GM23338 (cell line): Measurements from ENCODE around the gene HOXA10. TPM values are rescaled to one million over a fixed set of nuclear protein-coding genes. Genes with fewer than 3 reads are reported as not detected.

Experiments
- ATAC-seq: fragments of 200-7000 bp; cut with Tn5 transposase; 3 replicates; pipeline ENCODE4 v1.9.1; 2020
- DNase-seq: peaks from one replicate; pipeline ENCODE4 v3.0.0-alpha.2; 2015; ENCODE audit warnings: low spot score
- H2AFZ ChIP-seq: fragments of 200-600 bp; sonication (generic); 2 replicates; pipeline ENCODE4 v1.8.0; 2016; ENCODE audit warnings: antibody characterized with exemption, mild to moderate bottlenecking, moderate library complexity
- H3F3A ChIP-seq: fragments of 200-600 bp; sonication (generic); replicated peaks from 2 replicates; pipeline ENCODE4 v1.8.0; 2017; ENCODE audit warnings: antibody characterized with exemption, mixed run types, low read depth
- H3K27ac ChIP-seq: fragments of 200-600 bp; sonication (generic); 2 replicates; pipeline ENCODE4 v1.6.1; 2016; ENCODE audit warnings: low read depth
- H3K27me3 ChIP-seq: fragments of 200-600 bp; sonication (generic); 2 replicates; pipeline ENCODE4 v1.8.0; 2016; ENCODE audit warnings: mild to moderate bottlenecking, mixed run types, moderate library complexity; ENCODE audit not compliant: insufficient read depth
- H3K36me3 ChIP-seq: fragments of 200-600 bp; sonication (generic); 2 replicates; pipeline ENCODE4 v1.8.0; 2016; ENCODE audit warnings: mild to moderate bottlenecking; ENCODE audit not compliant: insufficient read depth
- H3K4me1 ChIP-seq: fragments of 200-600 bp; sonication (generic); 2 replicates; pipeline ENCODE4 v1.8.0; 2016; ENCODE audit warnings: mild to moderate bottlenecking, moderate library complexity; ENCODE audit not compliant: insufficient read depth
- H3K4me2 ChIP-seq: fragments of 200-600 bp; sonication (generic); 2 replicates; pipeline ENCODE4 v1.7.1; 2017; ENCODE audit warnings: mixed run types
- H3K4me3 ChIP-seq: fragments of 200-600 bp; sonication (generic); 2 replicates; pipeline ENCODE4 v1.6.1; 2016; ENCODE audit warnings: mixed run types
- H3K79me2 ChIP-seq: fragments of 200-600 bp; sonication (generic); replicated peaks from 2 replicates; pipeline ENCODE4 v1.8.0; 2017; ENCODE audit warnings: mild to moderate bottlenecking; ENCODE audit not compliant: insufficient read depth
- H3K9me2 ChIP-seq: fragments of 200-600 bp; sonication (generic); 2 replicates; pipeline ENCODE4 v1.8.0; 2017; ENCODE audit not compliant: insufficient read depth
- H4K20me1 ChIP-seq: fragments of 200-600 bp; sonication (generic); replicated peaks from 2 replicates; pipeline ENCODE4 v1.8.0; 2017; ENCODE audit warnings: mild to moderate bottlenecking; ENCODE audit not compliant: insufficient read depth
- H3K27ac Mint-ChIP-seq: 2 replicates; pipeline ENCODE4 v1.8.0; 2020; ENCODE audit warnings: inconsistent platforms, mild to moderate bottlenecking, moderate library complexity, mixed read lengths
- H3K27me3 Mint-ChIP-seq: 3 replicates; pipeline ENCODE4 v1.8.0; 2022; ENCODE audit warnings: low read depth, mild to moderate bottlenecking, moderate library complexity, mixed read lengths, inconsistent platforms; ENCODE audit not compliant: insufficient read depth, poor library complexity
- H3K36me3 Mint-ChIP-seq: 3 replicates; pipeline ENCODE4 v1.8.0; 2021; ENCODE audit warnings: low read depth, mild to moderate bottlenecking, inconsistent platforms, moderate library complexity, mixed read lengths
- H3K4me1 Mint-ChIP-seq: 3 replicates; pipeline ENCODE4 v1.8.0; 2020; ENCODE audit warnings: mild to moderate bottlenecking, inconsistent platforms, mixed read lengths
- H3K4me3 Mint-ChIP-seq: 3 replicates; pipeline ENCODE4 v1.8.0; 2021; ENCODE audit warnings: moderate library complexity, mild to moderate bottlenecking, inconsistent platforms, mixed read lengths
- H3K9me3 Mint-ChIP-seq: 3 replicates; pipeline ENCODE4 v1.8.0; 2020; ENCODE audit warnings: moderate library complexity, mild to moderate bottlenecking, inconsistent platforms, mixed read lengths
- CREB1 ChIP-seq: fragments of 250-450 bp; sonication (Bioruptor Pico); IDR thresholded peaks from 2 replicates; pipeline ENCODE4 v1.5.0; 2020; ENCODE audit warnings: low read depth, mild to moderate bottlenecking, moderate library complexity
- CTCF ChIP-seq, 2 experiments: fragments of 200-600 bp in 1 of 2; sonication (generic) in 1 of 2; conservative IDR thresholded peaks; 2 replicates each; pipeline versions ENCODE4 v1.5.1 to v1.6.1; 2016 to 2017; ENCODE audit warnings: antibody characterized with exemption in 2 of 2, low read depth in 2 of 2, mild to moderate bottlenecking in 2 of 2, moderate library complexity in 1 of 2
- EZH2 ChIP-seq: fragments of 200-600 bp; sonication (generic); IDR thresholded peaks from one replicate; pipeline ENCODE4 v1.8.0; 2017; ENCODE audit warnings: antibody characterized with exemption, mild to moderate bottlenecking, low read depth; ENCODE audit not compliant: unreplicated experiment
- EZH2phosphoT487 ChIP-seq: fragments of 200-600 bp; sonication (generic); IDR thresholded peaks from one replicate; pipeline ENCODE4 v1.8.1; 2018; ENCODE audit warnings: antibody characterized with exemption; ENCODE audit not compliant: unreplicated experiment
- JUNB ChIP-seq: IDR thresholded peaks from one replicate; pipeline ENCODE4 v1.6.1; 2016; ENCODE audit warnings: antibody characterized with exemption; ENCODE audit not compliant: unreplicated experiment
- NANOG ChIP-seq: IDR thresholded peaks from 2 replicates; pipeline ENCODE4 v1.6.1; 2016; ENCODE audit warnings: antibody characterized with exemption, borderline replicate concordance
- STAT1 ChIP-seq: IDR thresholded peaks from one replicate; pipeline ENCODE4 v1.6.1; 2016; ENCODE audit warnings: antibody characterized with exemption; ENCODE audit not compliant: unreplicated experiment
- ZNF114 ChIP-seq: fragments of 250-450 bp; sonication (Bioruptor Pico); IDR thresholded peaks from 2 replicates; pipeline ENCODE4 v1.5.0; 2020; ENCODE audit warnings: mild to moderate bottlenecking, moderate library complexity
- ZNF331 ChIP-seq: fragments of 250-450 bp; sonication (Bioruptor Pico); IDR thresholded peaks from 2 replicates; pipeline ENCODE4 v1.5.0; 2020; ENCODE audit warnings: low read depth, mild to moderate bottlenecking, moderate library complexity
- polyA plus RNA-seq: library from polyadenylated mRNA; unstranded; fragments of >200 nt; fragmentation: Nextera tagmentation; extraction: Ambion mirVana; gene quantifications from 2 replicates; pipeline ENCODE4 v1.2.1, GENCODE V29; 2016
- total RNA-seq: library from RNA; depleted of rRNA; stranded (reverse); fragments of >200 nt; shearing (Covaris generic); gene quantifications from 2 replicates; pipeline ENCODE4 v1.2.3, GENCODE V29; 2014
- TF ChIP-seq, protein P1 (sequence below): IDR thresholded peaks from one replicate; pipeline ENCODE4 v1.6.1; 2018; ENCODE audit warnings: antibody characterized with exemption; ENCODE audit not compliant: unreplicated experiment
- TF ChIP-seq, protein P2 (sequence below): fragments of 250-450 bp; sonication (Bioruptor Pico); IDR thresholded peaks from 2 replicates; pipeline ENCODE4 v1.5.0; 2020; ENCODE audit warnings: mild to moderate bottlenecking, moderate library complexity

HOXA10 gene
- total and polyA plus RNA-seq, 2 experiments from 2014 or later, result not detected

DNA sequence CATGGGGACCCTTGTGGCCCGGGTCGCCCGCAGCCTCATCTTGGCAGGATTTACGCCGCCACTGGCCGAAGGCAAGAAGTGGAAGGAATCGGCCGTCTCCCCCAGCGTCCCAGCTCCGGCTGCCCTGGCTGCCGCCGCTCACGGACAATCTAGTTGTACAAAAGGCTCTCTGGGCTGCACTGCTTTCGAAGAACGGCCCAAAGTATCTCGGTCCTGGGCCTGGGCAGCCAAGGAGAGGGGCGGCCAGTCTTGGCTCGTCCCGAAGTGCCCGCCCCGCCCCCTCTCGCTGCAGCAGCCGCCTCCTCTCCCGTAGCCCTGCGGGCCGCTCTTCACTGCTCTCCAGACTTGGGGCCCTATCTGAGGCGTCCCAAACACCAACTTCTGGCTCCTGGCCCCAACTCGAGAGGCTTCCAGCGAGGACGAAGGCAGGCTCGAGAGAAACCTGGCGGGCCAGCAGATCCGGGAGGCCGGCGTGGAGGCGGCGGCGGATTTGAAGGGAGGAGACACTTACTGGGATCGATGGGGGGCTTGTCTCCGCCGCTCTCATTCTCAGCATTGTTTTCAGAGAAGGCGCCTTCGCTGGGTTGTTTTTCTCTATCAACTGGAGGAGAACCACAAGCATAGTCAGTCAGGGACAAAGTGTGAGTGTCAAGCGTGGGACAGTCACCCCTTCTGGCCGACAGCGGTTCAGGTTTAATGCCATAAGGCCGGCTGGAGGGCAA, 9.6 kb downstream of the HOXA10 start:
- peaks cover 8% of the 10 kb centered on the region; the same call in 2 of the 3 replicates for H3K9me3 Mint-ChIP-seq
- Histone ChIP-seq H3F3A (peaks cover 31% of the 10 kb centered on the region), H3K27ac (no peak overlapping the region), H3K4me3 (peak overlapping the region; percentile 43; the same call in 1 of the 2 replicates), H3K79me2 (no peaks in the 10 kb centered on the region), H3K36me3 (no peaks in the 10 kb centered on the region; the same call in 1 of the 2 replicates), H2AFZ (peak overlapping the region; percentile 85; the same call in 1 of the 2 replicates), H4K20me1 (peaks cover 44% of the 10 kb centered on the region), H3K4me1 (no peaks in the 10 kb centered on the region), H3K27me3 (peaks cover 100% of the 10 kb centered on the region), H3K9me2 (no peaks in the 10 kb centered on the region), H3K4me2 (peak overlapping the region; percentile 65)
- ATAC-seq (peak; percentile 17), DNase-seq (peak; percentile 72)
- no peak overlapping the region for H3K27ac Mint-ChIP-seq
- peaks cover 13% of the 10 kb centered on the region for H3K4me1 Mint-ChIP-seq
- H3K36me3 Mint-ChIP-seq, result no peaks in the 10 kb centered on the region; the same call in 2 of the 3 replicates
- peaks cover 99% of the 10 kb centered on the region for H3K27me3 Mint-ChIP-seq
- TF ChIP-seq NANOG, result no peak
- TF ChIP-seq CREB1, result no peak
- no peak for TF ChIP-seq ZNF114
- TF ChIP-seq EZH2phosphoT487, result peak; percentile 93
- TF ChIP-seq, protein P1, sequence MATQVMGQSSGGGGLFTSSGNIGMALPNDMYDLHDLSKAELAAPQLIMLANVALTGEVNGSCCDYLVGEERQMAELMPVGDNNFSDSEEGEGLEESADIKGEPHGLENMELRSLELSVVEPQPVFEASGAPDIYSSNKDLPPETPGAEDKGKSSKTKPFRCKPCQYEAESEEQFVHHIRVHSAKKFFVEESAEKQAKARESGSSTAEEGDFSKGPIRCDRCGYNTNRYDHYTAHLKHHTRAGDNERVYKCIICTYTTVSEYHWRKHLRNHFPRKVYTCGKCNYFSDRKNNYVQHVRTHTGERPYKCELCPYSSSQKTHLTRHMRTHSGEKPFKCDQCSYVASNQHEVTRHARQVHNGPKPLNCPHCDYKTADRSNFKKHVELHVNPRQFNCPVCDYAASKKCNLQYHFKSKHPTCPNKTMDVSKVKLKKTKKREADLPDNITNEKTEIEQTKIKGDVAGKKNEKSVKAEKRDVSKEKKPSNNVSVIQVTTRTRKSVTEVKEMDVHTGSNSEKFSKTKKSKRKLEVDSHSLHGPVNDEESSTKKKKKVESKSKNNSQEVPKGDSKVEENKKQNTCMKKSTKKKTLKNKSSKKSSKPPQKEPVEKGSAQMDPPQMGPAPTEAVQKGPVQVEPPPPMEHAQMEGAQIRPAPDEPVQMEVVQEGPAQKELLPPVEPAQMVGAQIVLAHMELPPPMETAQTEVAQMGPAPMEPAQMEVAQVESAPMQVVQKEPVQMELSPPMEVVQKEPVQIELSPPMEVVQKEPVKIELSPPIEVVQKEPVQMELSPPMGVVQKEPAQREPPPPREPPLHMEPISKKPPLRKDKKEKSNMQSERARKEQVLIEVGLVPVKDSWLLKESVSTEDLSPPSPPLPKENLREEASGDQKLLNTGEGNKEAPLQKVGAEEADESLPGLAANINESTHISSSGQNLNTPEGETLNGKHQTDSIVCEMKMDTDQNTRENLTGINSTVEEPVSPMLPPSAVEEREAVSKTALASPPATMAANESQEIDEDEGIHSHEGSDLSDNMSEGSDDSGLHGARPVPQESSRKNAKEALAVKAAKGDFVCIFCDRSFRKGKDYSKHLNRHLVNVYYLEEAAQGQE, result no peak
- no peak for TF ChIP-seq ZNF331 (CRISPR knock-in tag)
- no peak for TF ChIP-seq JUNB
- TF ChIP-seq CTCF (conservative IDR thresholded peaks at IDR 0.05; ENCODE audit: low read depth in 2 of 2), result peak in 1 of 2 experiments; percentile 37; a peak in 2 of 4 replicates
- TF ChIP-seq, protein P2, sequence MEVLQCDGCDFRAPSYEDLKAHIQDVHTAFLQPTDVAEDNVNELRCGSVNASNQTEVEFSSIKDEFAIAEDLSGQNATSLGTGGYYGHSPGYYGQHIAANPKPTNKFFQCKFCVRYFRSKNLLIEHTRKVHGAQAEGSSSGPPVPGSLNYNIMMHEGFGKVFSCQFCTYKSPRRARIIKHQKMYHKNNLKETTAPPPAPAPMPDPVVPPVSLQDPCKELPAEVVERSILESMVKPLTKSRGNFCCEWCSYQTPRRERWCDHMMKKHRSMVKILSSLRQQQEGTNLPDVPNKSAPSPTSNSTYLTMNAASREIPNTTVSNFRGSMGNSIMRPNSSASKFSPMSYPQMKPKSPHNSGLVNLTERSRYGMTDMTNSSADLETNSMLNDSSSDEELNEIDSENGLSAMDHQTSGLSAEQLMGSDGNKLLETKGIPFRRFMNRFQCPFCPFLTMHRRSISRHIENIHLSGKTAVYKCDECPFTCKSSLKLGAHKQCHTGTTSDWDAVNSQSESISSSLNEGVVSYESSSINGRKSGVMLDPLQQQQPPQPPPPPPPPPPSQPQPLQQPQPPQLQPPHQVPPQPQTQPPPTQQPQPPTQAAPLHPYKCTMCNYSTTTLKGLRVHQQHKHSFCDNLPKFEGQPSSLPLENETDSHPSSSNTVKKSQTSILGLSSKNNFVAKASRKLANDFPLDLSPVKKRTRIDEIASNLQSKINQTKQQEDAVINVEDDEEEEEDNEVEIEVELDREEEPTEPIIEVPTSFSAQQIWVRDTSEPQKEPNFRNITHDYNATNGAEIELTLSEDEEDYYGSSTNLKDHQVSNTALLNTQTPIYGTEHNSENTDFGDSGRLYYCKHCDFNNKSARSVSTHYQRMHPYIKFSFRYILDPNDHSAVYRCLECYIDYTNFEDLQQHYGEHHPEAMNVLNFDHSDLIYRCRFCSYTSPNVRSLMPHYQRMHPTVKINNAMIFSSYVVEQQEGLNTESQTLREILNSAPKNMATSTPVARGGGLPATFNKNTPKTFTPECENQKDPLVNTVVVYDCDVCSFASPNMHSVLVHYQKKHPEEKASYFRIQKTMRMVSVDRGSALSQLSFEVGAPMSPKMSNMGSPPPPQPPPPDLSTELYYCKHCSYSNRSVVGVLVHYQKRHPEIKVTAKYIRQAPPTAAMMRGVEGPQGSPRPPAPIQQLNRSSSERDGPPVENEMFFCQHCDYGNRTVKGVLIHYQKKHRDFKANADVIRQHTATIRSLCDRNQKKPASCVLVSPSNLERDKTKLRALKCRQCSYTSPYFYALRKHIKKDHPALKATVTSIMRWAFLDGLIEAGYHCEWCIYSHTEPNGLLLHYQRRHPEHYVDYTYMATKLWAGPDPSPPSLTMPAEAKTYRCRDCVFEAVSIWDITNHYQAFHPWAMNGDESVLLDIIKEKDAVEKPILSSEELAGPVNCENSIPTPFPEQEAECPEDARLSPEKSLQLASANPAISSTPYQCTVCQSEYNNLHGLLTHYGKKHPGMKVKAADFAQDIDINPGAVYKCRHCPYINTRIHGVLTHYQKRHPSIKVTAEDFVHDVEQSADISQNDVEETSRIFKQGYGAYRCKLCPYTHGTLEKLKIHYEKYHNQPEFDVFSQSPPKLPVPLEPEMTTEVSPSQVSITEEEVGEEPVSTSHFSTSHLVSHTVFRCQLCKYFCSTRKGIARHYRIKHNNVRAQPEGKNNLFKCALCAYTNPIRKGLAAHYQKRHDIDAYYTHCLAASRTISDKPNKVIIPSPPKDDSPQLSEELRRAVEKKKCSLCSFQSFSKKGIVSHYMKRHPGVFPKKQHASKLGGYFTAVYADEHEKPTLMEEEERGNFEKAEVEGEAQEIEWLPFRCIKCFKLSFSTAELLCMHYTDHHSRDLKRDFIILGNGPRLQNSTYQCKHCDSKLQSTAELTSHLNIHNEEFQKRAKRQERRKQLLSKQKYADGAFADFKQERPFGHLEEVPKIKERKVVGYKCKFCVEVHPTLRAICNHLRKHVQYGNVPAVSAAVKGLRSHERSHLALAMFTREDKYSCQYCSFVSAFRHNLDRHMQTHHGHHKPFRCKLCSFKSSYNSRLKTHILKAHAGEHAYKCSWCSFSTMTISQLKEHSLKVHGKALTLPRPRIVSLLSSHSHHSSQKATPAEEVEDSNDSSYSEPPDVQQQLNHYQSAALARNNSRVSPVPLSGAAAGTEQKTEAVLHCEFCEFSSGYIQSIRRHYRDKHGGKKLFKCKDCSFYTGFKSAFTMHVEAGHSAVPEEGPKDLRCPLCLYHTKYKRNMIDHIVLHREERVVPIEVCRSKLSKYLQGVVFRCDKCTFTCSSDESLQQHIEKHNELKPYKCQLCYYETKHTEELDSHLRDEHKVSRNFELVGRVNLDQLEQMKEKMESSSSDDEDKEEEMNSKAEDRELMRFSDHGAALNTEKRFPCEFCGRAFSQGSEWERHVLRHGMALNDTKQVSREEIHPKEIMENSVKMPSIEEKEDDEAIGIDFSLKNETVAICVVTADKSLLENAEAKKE (CRISPR knock-in tag), result no peak
- TF ChIP-seq EZH2, result peak; percentile 98
- TF ChIP-seq STAT1, result no peak
- H3K4me3 Mint-ChIP-seq, result no peak overlapping the region; the same call in 2 of the 3 replicates
